Measurements from ENCODE around the gene FMOD.

Gene FMOD

GRCh38 chr1:203338335-203339036 lies 12.4 kb downstream of the FMOD start:
- TF ChIP-seq REST (IDR thresholded peaks at IDR 0.05; ENCODE audit: insufficient read depth in 1 of 2, low read depth in 2 of 2, low read length in 2 of 2) (no peak), FOXP2 (optimal IDR thresholded peaks at IDR 0.05; ENCODE audit: borderline replicate concordance, extremely low read depth, extremely low read length, insufficient read depth) (no peak), TAF1 (IDR thresholded peaks at IDR 0.05; ENCODE audit: borderline replicate concordance, insufficient read depth, low read length) (no peak), SIN3A (IDR thresholded peaks at IDR 0.05; ENCODE audit: borderline replicate concordance, insufficient read depth, low read length) (no peak), POLR2AphosphoS5 (IDR thresholded peaks at IDR 0.05; ENCODE audit: low read depth, low read length) (no peak)

GRCh38 chr1:203336097-203336496 lies 14.8 kb downstream of the FMOD start:
- no peak for TF ChIP-seq POLR2AphosphoS5 (IDR thresholded peaks at IDR 0.05; ENCODE audit: low read depth, low read length)
- TF ChIP-seq FOXP2 (optimal IDR thresholded peaks at IDR 0.05; ENCODE audit: borderline replicate concordance, extremely low read depth, extremely low read length, insufficient read depth) = no peak
- no peak for TF ChIP-seq SIN3A (IDR thresholded peaks at IDR 0.05; ENCODE audit: borderline replicate concordance, insufficient read depth, low read length)
- TF ChIP-seq REST (IDR thresholded peaks at IDR 0.05; ENCODE audit: insufficient read depth in 1 of 2, low read depth in 2 of 2, low read length in 2 of 2) = no peak
- no peak for TF ChIP-seq TAF1 (IDR thresholded peaks at IDR 0.05; ENCODE audit: borderline replicate concordance, insufficient read depth, low read length)

GRCh38 chr1:203335503-203335902 lies 15.4 kb downstream of the FMOD start:
- TF ChIP-seq POLR2AphosphoS5 (IDR thresholded peaks at IDR 0.05; ENCODE audit: low read depth, low read length) = no peak
- no peak for TF ChIP-seq REST (IDR thresholded peaks at IDR 0.05; ENCODE audit: insufficient read depth in 1 of 2, low read depth in 2 of 2, low read length in 2 of 2)
- TF ChIP-seq SIN3A (IDR thresholded peaks at IDR 0.05; ENCODE audit: borderline replicate concordance, insufficient read depth, low read length) = no peak
- no peak for TF ChIP-seq TAF1 (IDR thresholded peaks at IDR 0.05; ENCODE audit: borderline replicate concordance, insufficient read depth, low read length)
- TF ChIP-seq FOXP2 (optimal IDR thresholded peaks at IDR 0.05; ENCODE audit: borderline replicate concordance, extremely low read depth, extremely low read length, insufficient read depth) = no peak

GRCh38 chr1:203331224-203331623 lies 19.7 kb downstream of the FMOD start:
- TF ChIP-seq REST (IDR thresholded peaks at IDR 0.05; ENCODE audit: insufficient read depth in 1 of 2, low read depth in 2 of 2, low read length in 2 of 2) = no peak
- TF ChIP-seq SIN3A (IDR thresholded peaks at IDR 0.05; ENCODE audit: borderline replicate concordance, insufficient read depth, low read length) = no peak
- TF ChIP-seq FOXP2 (optimal IDR thresholded peaks at IDR 0.05; ENCODE audit: borderline replicate concordance, extremely low read depth, extremely low read length, insufficient read depth) = no peak
- TF ChIP-seq TAF1 (IDR thresholded peaks at IDR 0.05; ENCODE audit: borderline replicate concordance, insufficient read depth, low read length) = no peak
- TF ChIP-seq POLR2AphosphoS5 (IDR thresholded peaks at IDR 0.05; ENCODE audit: low read depth, low read length) = no peak
